HG03571 (cell line): Measurements from ENCODE around the gene TMUB1.

Experiments used
- ATAC-seq: cut with Tn5 transposase; IDR thresholded peaks from one replicate; pipeline ENCODE4 v1.9.1; 2021; ENCODE audit not compliant: unreplicated experiment

The TMUB1 gene

GRCh38 chr7:151071032-151071866, 12.0 kb downstream of the TMUB1 start:
- ATAC-seq, result no peak

DNA sequence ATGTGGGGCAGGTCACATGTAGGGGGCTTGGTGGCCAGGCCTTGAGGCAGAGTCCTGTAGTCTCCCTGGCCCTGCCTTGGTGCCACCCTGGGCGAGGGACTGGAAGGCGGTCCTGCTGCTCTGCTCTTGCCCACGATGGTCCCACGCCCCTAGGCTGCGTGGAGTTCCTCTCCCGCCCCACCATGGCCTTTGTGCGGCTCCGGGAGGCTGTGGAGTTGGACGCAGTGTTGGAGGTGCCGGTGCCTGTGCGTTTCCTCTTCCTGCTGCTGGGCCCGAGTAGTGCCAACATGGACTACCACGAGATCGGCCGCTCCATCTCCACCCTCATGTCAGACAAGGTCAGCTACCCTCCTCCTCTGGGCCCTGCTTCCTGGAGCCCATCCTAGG, 12.7 kb downstream of the TMUB1 start:
- no peak for ATAC-seq

DNA sequence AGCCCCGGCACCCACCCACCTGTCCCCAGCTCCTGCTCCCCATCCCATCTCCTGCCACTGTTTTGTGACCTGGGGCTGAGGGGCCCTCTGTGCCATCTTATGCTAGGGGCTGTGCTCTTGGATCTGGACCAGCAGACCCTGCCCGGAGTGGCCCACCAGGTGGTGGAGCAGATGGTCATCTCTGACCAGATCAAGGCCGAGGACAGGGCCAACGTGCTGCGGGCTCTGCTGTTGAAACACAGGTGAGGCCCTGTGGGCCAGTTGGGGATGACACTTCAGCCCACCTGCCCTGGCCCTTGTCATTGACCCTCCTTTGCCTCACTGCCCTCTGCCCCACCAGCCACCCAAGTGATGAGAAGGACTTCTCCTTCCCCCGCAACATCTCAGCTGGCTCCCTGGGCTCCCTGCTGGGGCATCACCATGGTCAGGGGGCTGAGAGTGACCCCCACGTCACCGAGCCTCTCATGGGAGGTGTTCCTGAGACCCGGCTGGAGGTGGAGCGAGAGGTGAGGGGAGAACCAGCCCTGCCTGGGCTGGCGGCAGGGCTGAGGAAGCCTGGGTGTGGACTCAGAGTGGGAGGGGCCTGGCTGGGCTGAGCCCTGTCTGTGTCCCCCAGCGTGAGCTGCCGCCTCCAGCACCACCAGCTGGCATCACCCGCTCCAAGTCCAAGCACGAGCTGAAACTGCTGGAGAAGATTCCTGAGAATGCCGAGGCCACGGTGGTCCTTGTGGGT, 13.3 kb downstream of the TMUB1 start:
- ATAC-seq, result no peak

GRCh38 chr7:151068069-151068773, 15.1 kb downstream of the TMUB1 start:
- no peak for ATAC-seq

DNA sequence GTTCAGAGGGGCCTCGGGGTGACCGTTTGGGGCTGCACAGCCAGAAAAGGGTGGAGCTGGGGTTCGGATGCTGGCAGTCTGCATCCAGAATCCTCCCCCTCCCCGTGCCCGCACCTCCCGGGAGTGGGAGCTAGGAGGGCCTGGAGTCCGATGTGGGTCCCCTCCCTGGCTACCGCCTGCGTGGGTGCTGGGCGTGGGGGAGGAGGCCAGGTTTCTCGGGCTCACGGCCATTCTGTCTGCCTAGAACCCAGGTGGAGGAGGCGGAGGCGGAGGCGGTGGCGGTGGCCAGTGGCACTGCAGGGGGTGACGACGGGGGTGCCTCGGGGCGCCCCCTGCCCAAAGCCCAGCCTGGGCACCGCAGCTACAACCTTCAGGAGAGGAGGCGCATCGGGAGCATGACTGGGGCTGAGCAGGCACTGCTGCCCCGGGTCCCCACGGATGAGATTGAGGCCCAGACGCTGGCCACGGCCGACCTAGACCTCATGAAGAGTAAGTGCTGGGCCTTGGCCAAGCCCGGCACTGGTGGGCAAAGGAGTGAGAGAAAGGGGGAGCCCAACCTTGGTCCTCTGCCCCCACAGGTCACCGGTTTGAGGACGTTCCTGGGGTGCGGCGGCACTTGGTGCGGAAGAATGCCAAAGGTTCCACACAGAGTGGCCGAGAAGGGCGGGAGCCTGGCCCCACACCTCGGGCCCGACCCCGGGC, 16.9 kb downstream of the TMUB1 start:
- no peak for ATAC-seq

DNA sequence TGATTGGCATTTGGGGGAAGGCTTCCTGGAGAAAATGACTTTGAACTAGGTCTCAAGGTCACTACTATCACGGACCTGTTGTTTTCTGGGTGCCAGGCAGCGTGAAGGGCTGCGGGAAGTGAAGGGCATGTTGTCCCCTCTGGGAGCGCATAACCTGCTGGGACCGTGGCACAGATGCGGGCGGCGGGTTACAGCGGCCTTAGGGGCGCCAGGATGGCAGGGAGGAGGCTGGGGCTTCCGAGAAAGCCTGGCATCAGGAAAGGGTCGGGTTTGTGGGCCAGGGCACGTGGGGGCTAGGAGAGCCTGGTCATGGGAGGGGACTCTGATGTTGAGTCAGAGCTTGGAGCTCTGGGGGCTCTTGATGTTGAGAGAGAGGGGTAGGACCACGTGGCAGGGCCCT, 17.8 kb downstream of the TMUB1 start:
- no peak for ATAC-seq

DNA sequence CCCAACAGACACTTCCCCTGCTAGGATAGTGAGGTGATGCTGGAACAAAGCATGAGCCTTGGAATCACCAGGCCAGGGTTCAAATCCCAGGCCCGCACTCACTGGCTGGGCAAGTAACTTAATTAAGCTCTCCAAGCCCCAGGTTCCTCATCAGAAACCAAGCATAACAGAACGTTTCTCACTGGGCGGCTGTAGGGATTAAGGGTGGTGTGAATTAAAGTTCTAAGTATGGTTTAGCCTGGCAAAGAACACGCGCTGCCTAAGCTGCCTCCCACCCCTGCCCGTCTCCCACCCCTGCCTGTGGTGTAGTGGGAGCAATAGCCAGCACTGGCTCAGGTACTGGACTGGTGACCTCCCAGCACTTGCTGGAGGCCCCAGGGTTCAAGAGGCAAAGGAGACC, 18.3 kb downstream of the TMUB1 start:
- no peak for ATAC-seq

- ATAC-seq, result no peak
These were observed 18.8 kb downstream of the TMUB1 start for GRCh38 chr7:151064454-151064853.

DNA sequence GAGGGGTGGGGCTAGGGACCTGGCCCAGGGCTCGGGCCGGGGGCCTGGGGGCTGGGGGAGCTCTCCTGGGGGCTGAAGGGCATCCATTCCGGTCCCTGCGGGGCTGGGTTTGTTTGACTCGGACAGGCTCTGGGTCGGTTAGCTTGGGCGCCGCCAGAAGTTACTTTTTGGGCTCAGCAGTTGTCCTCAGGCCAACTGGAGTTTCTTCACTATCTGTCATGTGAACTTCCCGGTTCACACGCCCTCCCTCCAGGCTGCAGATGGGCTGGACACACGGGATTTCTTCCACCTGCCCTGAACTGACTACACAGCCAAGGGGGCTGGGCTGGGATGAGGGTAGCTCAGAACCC, 20.1 kb downstream of the TMUB1 start:
- ATAC-seq, result no peak

GRCh38 chr7:151062399-151063211, 20.7 kb downstream of the TMUB1 start:
- ATAC-seq, result no peak

- no peak for ATAC-seq
These were observed 21.2 kb downstream of the TMUB1 start for GRCh38 chr7:151062111-151062398.

- ATAC-seq, result no peak
These were observed 21.8 kb downstream of the TMUB1 start for GRCh38 chr7:151061213-151062110.

- ATAC-seq, result no peak
These were observed 22.7 kb downstream of the TMUB1 start for GRCh38 chr7:151060416-151061212.

DNA sequence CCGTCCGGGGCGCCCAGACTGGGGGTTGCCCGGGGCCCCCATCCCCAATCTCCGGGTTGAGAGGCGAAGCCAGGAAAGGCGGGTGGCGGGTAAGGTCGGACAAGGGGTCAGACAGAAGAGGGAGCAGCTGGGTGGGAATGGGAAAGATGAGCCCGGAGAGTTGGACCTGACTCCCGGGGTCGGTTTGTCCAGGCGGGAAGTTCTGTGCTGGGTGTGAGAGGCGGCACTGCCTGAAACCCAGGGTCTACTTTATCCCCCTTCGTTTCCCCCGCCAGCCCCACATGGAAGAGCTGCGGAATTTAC, 23.2 kb downstream of the TMUB1 start:
- no peak for ATAC-seq

DNA sequence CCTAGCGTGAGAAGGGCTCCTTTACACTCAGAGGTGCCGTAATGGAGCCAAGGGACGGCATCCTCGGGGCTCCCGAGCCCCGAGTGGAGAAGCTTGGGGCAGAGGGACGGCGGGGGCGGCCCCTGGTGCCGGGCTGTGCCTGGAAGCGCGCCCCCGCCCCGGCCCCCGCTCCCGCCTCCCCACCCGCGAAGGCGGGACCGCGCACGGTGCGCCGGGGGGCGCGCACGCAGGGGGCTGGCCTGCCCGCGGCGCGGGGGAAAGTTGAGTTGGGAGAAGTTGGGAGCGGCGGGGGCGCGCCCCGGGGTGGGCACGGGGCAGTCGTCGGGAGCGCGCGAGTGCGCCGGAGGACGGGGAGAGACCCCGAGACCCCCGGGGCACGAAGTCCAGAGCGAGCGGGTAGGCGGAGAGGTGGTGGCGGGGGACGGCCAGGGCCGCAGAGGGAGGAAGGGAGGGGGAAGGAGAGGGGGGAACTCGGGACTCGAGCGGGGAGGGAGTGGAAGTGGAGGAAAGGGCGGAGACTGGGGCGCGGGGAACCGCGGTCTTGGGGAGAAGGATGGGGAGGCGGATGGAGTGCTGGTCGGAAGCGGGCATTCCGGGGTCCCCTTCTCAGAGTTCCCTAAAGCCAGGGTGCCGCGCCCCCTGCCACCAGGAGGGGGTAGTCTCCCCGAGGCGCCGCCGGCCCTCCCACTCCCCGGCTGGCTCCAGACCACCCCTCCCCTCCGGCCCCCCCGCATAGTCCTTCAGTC, 23.8 kb downstream of the TMUB1 start, which contains the start of gene SLC4A2:
Gene SLC4A2, plus strand, starts transcription at position 223 of the 746 bp plus-strand sequence. CDS start 2,399 bp downstream, outside the sequence.
- peak; percentile 24 for ATAC-seq

DNA sequence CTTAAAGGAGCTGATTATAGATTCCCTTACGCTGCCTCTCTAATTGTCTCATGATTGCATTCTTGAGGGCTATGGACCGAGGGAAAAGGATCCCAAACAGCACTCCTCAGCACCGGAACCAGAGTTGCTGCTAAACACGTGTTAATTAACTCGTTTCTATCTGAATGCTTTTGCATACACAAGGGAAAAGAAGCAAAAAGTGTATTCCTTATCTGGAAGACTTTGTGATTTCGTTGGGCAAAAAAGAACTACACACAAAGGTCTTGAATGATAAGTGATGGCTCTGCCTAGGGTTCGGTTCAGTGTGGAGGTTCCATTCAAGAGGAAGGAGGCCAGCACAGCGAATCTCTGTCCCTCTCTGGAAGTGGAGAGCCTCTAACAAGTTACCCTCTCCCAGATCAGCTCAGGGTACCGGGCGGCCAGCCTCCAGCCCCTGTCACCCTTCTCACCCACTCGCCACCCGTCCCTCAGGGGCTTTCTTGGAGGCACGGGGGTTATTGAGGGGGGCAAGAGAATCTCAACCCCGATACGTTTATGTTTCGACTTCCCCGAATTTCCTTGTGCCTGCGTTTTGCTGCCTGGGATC, 24.4 kb downstream of the TMUB1 start:
- no peak for ATAC-seq

- ATAC-seq, result peak; percentile 89
These were observed 25.1 kb downstream of the TMUB1 start for GRCh38 chr7:151057989-151058780.
